NCI-H446 treated with DMSO at 0.1 percent for 48 hours (cell line): Measurements from ENCODE around the gene RNF7.
"Not testable (repeated sequence)": the region's sequence is repeated elsewhere in the genome, so short reads cannot be mapped to it uniquely, and the experiment has no call there.

Experiments
- DNase-seq: peaks from one replicate; lab custom pipeline; 2025; lab: John Stamatoyannopoulos, UW

Gene RNF7

DNA sequence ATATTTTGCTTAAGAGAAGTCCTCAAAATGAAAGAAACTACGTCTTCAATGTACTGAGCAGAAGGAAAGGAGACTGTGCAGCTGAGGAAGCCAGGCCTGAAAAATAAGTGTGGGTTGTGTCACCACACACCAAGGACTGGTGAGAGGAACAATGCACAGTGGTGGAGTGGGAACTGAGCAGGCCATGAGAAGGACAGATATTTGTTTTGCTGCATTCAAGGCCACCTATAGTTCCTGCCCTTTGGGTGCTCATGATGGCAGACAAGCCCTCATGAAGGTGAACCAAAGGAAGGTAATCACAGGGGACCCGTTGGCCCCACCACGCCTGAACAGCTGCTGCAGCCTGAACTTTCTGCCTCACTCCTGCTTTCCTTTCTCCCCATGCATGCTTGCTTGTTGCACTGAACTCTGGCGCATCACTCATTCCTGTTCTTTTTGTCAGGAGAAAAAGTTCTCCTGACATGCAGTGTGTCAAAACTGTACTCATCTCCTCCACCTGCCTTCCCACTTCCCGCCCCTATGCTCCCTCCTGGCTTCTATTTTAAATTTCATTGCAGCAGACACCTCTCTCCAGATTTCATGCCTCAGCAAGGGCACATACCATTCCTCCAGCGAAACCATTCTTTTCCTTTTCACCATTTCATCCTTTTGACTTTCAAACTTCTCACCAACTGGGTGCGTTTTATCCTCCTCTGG, 2.2 kb upstream of the RNF7 start:
- no peak for DNase-seq

DNA sequence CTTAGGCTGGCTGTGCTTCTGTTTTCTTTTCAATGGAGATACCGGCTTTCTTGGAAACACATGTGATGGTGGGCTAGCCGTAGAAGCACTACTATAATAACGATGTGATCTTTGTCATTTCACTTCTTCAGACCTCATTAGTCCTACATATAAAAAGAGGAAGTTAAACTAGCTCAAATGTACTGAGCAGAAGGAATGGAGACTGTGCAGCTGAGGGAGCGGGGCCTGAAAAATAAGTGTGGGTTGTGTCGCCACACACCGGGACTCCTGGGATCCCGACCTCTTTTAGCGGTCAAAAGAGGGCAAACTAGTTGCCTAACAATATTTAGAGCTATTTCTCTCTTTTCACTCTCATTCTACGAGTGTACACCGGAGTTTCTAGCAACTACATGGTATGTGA, 1.0 kb upstream of the RNF7 start:
- no peak for DNase-seq

DNA sequence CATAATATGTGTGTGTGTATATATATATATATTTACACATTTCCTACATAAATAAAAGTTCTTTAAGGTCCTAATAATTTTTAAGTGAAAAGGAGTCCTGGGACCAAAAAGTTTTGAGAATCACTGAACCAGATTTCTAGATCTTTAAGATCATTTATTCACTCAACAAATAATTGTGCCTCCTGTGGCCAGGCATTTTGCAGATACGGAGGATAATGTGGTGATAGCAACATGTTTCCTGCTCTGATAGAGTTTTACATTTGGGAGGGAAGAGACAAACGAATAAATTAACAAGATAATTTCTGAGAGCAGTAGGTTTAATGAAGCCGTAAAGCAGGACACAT, 448 bp upstream of the RNF7 start:
- no peak for DNase-seq

DNA sequence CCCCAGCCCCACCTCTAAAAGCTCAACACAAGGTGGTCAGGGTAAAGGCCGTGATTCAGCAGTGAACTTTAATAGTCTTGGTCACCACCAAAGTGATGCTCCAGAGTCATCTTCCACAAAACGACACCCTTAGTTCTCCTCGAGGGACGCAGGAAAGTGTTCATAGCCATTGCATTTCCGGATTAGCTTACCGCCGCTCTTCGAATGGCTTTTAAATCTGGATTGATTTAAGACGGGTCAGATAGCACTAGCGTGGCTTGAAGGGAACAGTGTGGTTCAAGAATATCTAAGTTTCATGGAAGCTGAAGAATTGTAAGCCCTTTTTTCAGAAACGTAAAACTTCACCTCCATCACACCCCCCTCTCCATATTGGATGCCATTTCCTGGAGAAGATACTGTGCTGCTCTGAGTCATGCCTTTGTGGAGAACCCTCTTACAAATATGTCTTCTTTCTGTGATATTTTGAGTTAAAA, 829 bp downstream of the RNF7 start:
- DNase-seq: peak; percentile 6

DNA sequence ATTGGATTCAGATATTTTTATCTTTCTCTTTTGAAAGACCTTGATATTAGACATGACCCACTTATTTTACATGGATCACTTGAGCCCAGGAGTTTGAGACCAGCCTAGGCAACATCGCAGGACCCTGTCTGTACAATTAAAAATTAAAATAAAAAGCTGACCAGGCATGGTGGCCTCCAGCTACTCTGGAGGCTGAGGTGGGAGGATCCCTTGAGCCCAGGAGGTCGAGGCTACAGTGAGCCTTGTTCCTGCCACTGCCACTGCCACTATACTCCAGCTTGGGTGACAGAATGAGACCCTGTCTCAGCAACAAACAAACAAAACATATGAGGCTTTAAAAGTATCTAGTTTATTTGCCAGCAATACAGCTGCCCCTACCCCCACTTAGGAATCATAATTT, 1.6 kb downstream of the RNF7 start:
- no peak for DNase-seq

DNA sequence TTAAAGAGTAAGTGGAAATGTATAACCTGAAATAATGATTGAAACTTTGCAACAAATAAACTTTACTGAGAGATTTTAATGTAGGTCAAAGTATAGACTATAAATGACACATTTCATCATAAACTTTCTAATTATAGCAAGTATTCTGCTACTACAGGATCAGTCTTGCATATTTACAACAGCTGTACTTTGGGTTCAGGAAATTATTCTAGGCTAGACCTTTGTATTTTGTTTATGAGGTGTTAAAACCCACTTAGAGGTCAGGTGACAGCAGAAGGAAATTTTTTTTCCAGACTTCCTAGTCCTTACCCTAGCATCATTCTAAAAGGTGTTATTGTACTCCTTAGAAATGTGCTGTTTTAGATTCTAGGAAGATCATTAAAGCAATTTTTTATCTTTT, 2.3 kb downstream of the RNF7 start:
- no peak for DNase-seq

DNA sequence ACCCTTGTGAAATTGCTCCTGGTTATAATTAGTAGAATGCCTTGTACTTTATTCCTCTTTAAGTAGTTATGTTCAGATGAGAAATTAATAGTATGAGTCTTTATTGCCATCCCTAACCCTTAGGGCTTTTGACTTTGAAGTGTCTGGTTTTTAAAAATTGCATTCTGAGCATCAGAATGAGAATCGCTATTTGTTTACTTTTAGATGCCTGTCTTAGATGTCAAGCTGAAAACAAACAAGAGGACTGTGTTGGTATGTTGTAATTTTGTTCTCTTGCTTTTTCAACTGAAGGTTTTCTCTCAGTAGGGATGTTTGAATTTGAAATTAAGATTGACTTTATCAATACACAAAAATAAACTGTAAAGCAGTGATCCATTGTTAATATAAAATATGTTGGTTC, 5.2 kb downstream of the RNF7 start:
- no peak for DNase-seq

DNA sequence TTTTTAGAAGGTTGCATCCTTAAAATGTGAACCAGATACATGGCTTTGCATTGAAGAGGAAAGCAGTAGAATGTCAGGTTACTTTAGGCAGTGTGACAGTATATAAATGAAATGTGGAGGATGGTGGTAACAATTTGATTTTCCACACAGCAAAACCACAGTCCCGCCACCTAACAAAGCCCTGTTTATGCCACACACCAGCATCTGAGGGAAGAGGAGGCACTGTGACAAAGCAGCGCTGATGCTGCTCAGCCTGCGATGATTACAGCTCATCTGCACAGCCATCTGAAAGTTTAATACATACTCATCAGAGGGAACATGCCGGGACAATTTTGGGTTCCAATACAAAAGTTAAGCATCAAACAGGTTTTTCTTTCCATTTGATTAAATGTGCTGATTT, 8.9 kb downstream of the RNF7 start:
- DNase-seq: no peak

DNA sequence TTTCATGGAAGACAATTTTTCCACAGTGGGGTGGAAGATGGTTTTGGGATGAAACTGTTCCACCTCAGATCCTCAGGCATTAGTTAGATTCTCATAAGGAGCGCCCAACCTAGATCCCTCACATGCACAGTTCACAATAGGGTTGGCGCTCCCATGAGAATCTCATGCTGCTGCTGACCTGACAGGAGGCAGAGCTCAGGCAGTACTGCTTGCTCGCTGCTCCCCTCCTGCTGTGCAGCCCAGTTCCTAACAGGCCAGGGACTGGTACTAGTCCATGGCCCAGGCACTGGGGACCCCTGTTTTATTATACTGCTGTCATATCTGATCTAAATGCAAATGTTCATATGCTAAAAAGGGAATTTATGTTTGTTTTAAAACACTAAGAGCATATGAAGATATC, 15.3 kb downstream of the RNF7 start:
- no peak for DNase-seq

DNA sequence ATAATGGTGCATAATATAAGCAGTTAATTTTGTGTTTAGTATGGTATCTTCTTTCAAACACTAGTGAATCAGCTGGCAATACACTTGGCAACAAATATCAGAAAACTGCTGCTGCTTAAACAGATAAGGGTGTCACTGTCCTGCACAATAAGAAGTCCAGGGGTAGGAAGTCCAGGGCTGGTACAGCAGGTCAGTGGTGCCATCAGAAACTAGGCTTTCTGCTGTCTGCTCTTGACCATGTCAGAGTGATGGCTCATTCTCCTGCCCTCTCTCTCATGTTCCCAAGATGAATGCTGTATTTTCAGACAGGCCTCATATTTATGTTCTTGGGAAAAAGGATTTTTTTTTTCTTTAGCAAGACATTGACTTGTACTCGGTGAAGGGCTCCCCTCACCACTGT, 15.9 kb downstream of the RNF7 start:
- DNase-seq: no peak

DNA sequence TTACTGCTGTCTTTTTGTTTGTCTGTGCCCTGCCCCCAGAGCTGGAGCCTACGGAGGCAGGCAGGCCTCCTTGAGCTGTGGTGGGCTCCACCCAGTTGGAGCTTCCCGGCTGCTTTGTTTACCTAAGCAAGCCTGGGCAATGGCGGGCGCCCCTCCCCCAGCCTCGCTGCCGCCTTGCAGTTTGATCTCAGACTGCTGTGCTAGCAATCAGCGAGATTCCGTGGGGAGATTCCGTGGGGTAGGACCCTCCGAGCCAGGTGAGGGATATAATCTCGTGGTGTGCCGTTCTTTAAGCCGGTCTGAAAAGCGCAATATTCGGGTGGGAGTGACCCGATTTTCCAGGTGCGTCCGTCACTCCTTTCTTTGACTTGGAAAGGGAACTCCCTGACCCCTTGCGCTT, 24.5 kb downstream of the RNF7 start:
- not testable (repeated sequence) for DNase-seq

DNA sequence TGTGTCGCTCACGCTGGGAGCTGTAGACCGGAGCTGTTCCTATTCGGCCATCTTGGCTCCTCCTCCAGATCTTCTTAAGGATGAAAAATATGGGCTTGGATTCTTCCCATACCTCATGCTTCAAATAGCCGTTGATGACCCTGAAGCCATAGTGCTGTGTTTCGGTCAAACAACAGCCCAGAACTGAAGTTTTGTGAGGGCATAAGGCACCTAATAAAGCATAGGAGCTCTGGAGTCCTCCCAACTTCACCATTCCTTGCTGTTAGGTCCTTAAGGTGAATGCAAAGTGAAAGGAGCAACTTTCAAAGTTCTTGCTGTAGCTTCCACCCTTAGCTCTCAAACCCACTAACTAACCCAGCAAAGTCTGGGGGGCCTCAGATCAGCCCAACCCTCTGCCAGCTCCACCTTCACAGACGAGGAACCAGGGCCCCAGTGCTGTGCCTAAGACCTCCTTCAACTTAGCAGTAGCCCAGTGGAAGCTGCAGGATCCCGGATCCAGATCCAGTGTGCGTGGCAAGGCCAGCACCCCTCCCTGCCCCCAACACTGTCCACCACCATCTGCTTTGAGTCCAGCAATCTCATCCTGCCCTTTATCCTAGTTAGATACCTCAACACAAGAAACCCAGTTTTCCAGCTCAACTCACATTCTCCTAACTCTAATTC, 25.1 kb downstream of the RNF7 start, which contains the start of gene GRK7:
Gene GRK7, plus strand, starts transcription at position 321 of the 663 bp plus-strand sequence. CDS start 14,877 bp downstream, outside the sequence.
- DNase-seq: no peak

DNA sequence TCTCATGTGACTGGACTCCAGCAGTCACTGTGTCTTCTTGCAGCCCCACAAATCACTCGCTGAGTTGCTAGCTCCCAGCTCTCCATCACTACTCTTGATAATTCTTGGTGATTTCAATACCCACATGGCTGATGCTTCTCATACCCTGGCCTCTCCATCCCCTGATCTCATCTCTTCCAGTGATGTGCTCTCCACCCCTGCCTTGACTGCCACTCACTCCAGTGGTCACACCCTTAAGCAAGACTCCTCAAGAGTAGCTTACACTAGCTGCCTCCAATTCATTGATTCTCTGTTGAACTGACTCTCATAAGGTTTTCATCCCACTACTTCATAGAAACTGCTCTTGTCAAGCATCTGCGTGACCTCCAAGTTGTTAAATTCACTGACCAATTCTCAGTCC, 25.9 kb downstream of the RNF7 start:
- DNase-seq: no peak

DNA sequence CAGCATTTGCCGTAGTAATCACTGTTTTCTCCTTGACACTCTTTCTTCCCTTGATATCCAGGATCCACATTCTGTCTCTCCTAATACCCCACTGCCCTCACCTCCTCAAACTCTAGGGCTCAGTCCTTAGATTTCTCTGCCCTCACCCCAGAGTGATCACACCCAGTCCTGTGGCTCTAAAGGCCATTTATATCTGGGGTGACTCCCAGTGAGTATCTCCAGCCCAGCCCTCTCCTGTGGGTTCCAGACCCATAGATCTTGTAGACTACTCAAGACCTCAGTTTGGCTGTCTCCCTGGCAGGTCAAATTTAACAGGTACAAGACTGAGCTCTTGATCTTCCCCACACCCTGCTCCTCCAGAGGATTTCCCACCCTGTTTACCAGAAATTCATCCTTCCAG, 26.4 kb downstream of the RNF7 start:
- DNase-seq: no peak

DNA sequence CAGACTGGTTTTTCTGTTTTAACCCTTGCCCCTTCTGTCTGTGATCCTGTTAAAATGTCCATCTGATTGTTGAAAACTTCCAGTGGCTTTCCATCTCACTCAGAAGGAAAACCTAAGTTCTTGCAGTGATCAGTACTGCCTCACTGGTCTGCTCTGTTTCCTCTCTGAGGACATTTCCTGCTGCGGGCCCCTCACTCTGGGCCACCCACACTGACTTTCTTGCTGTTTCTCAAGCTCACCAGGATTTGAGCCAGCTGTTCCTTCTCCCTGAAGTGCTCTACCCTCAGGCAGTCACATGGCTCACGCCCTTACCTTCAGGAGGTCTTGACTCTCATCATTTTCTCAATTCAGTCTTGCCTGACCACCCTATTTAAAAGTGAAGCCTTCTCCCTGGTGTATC, 26.9 kb downstream of the RNF7 start:
- DNase-seq: no peak

DNA sequence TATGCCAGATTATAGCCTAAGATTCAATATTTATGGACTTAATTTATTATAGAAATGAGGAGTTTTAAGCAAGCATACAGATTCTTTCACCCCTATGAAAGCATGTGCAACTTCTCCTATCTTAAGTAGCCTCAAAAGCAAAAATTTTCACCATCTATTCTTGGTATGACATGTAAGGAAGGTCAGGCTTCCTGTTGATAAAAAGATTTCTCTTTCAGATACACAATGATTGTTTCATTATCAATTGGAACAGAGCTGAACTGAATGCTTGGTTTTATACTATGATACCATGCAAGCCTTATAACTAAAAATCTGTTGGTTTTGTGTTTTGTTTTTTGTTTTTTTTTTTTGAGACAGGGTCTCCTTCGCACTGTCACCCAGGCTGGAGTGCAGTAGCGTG, 29.0 kb downstream of the RNF7 start:
- no peak for DNase-seq

DNA sequence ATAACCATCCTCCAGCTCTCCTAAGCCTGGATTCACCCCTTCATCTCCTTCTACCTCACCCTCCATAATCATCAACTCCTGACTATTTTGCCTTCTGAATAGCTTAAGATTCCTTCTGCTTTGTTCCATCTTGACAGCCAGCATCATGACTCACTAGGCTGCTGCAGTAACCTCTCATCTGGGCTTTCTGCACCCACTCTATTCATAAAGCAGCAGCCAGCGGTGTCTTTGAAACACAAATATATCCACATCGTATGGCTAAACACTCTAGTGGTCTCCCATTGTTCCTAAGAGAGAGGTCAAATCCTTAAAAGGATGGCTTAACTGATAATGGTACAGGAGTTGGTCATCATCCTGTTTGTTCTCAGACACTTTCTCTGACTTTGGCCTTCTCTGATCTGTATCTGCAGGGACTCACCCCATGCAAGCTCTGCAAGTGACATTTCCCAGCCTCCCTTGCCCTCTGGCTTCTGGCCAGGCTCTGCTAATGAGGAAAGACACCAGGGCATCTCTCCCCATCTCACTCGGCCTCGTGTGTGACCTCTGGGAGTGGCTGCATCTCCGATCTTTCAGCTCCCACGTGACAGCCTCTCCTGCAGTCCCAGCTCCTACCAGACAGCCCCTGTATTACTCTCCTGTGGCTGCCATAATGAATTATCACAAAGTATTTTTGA, 31.3 kb downstream of the RNF7 start:
- no peak for DNase-seq

DNA sequence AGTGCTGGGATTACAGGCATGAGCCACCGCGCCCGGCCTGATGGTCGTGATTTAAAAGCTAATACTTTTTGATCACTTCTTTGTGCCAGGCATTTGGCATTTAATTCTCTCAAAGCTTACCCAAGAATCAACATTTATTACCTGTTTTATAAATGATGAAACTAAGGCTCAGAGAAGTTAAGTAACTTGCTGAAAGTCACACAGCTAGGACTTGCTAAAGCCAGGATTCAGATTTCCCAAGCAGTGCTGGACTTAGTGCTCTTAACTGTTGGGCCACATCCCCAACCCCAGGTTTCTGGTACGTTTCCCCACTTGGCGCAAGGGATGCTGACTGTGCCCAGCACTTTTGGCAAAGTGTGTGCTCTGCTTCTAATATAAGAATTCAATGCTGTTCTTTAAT, 35.6 kb downstream of the RNF7 start:
- no peak for DNase-seq

DNA sequence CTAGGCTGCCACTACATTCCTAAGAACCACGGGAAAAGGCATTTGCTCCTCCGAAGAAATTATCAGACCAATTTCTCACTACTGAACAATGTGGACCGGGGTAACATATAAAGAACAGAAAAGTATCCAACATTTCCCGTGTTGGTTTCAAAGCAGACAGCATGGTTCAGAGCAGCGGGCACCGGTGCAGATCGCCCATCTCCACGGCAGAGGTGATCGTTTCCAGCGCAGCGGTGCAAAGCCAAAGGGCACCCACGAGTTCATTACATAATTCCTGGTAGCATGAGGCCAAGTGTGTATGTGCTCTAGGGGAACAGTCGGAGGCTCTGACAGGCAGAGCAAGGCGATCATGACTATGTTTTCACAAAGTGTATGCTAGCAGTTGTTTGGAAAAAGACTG, 38.3 kb downstream of the RNF7 start:
- DNase-seq: no peak

DNA sequence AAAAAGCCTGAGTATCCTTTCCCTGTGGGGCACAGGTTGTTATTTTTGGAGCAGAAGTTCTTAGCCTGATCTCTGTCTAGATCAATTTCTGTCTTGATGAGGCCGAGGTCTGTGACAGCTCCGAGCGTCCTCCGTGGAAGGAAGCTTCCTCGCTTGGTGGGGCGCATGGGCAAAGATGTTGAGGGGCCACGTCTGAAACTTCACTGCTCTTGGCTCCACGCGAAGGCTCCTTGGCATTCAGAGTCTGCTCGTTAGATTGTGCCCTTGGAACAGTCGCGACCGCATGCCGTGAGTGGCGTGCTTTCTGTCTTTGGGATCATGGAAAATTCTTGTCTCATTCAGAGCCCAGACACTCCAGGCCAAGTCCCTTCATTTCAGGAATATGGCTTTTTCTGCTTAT, 38.8 kb downstream of the RNF7 start:
- no peak for DNase-seq

DNA sequence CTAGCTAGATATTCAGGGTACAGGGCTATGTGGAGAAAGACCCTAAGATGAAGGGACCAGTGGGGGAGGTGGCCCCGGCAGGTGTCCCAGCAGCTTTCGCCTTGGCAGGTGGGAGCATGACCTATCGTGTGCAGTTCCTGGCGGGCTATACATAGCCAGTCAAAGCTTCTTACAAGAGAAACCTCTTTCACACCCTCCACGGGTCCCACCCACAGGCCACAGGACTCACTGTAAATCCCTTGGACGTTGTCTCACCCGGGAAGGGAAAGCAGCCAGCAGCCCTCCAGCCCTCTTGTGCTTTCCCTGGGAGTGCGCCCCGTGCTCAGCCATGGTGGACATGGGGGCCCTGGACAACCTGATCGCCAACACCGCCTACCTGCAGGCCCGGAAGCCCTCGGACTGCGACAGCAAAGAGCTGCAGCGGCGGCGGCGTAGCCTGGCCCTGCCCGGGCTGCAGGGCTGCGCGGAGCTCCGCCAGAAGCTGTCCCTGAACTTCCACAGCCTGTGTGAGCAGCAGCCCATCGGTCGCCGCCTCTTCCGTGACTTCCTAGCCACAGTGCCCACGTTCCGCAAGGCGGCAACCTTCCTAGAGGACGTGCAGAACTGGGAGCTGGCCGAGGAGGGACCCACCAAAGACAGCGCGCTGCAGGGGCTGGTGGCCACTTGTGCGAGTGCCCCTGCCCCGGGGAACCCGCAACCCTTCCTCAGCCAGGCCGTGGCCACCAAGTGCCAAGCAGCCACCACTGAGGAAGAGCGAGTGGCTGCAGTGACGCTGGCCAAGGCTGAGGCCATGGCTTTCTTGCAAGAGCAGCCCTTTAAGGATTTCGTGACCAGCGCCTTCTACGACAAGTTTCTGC, 40.1 kb downstream of the RNF7 start:
- DNase-seq: no peak

DNA sequence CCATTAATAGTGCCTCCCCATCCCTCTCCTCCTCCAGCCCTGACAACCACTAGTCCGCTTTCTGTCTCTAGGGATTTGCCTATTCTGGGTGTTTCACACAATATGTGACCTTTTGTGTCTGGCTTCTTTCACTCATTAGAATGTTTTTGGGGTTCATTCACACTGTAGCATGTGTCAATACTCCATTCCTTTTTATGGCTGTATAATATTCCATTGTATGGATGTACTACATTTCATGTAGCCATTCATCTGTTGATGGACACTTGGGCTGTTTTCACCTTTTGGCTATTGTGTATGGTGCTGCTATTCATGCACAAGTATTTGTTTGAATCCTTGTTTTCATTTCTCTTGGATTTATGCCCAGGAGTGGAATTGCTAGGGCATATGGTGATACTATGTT, 41.6 kb downstream of the RNF7 start:
- DNase-seq: no peak
